Gastroesophageal sphincter (tissue), 4 donors: ENCODE measurements around the gene CROCC2. TPM values are rescaled to one million over a fixed set of nuclear protein-coding genes. Genes with fewer than 3 reads are reported as not detected.

Source experiments
- ATAC-seq: fragments of 150-250 bp; one replicate; pipeline ENCODE4 v1.9.1; 2016; ENCODE audit warnings: mild to moderate bottlenecking, moderate library complexity
- H3K27ac ChIP-seq, 4 donors: fragments of 200-600 bp; sonication (generic) in 3 of 4; 1 replicate in 3 of 4; 2 replicates in 1 of 4; pipeline ENCODE4 v1.5.1; 2016 to 2019
- H3K27me3 ChIP-seq: fragments of 200-600 bp; sonication (generic); one replicate; pipeline ENCODE4 v1.5.1; 2019
- H3K36me3 ChIP-seq, 2 donors: fragments of 200-600 bp; sonication (generic); one replicate each; pipeline ENCODE4 v1.5.1; 2019; ENCODE audit warnings: control low read depth in 1 of 2
- H3K4me1 ChIP-seq, 3 donors: fragments of 200-600 bp; sonication (generic); 1 replicate in 2 of 3; 2 replicates in 1 of 3; pipeline ENCODE4 v1.5.1; 2016 to 2019; ENCODE audit warnings: control low read depth in 2 of 3
- H3K4me3 ChIP-seq, 2 donors: fragments of 200-600 bp; sonication (generic); one replicate each; pipeline ENCODE4 v1.5.1; 2019; ENCODE audit warnings: mild to moderate bottlenecking in 1 of 2, moderate library complexity in 1 of 2
- H3K9me3 ChIP-seq, 3 donors: fragments of 200-600 bp; sonication (generic); one replicate each; pipeline ENCODE4 v1.5.1; 2017 to 2019; ENCODE audit warnings: control low read depth in 2 of 3
- EP300 ChIP-seq: sonication (generic); formaldehyde crosslinking; IDR thresholded peaks from one replicate; pipeline ENCODE4 v1.6.1; 2017; ENCODE audit warnings: antibody characterized with exemption, mild to moderate bottlenecking
- POLR2A ChIP-seq, 2 donors: fragments of 450-650 bp; IDR thresholded peaks; one replicate each; pipeline ENCODE4 v1.6.1; 2017; ENCODE audit warnings: antibody characterized with exemption in 2 of 2, mild to moderate bottlenecking in 2 of 2, moderate library complexity in 1 of 2
- POLR2AphosphoS5 ChIP-seq: sonication (generic); formaldehyde crosslinking; IDR thresholded peaks from one replicate; pipeline ENCODE4 v1.6.1; 2017; ENCODE audit warnings: antibody characterized with exemption
- WGBS, 2 donors: methylation state at CpG; one replicate each; pipeline ENCODE4 v1.1.5; 2018; ENCODE audit warnings: low coverage in 1 of 2; 5-methylcytosine and 5-hydroxymethylcytosine counted together
- total RNA-seq, 4 donors: library from RNA; depleted of rRNA; stranded (reverse); fragments of >200 nt; gene quantifications; one replicate each; pipeline ENCODE4 v1.1.0, GENCODE V29; 2016
- TF ChIP-seq, protein P1 (sequence below), 4 experiments: fragments of 200-600 bp in 2 of 4; fragments of 450-650 bp in 2 of 4; sonication (generic) in 1 of 4; IDR thresholded peaks; one replicate each; pipeline ENCODE4 v1.5.1; 2017 to 2019; ENCODE audit warnings: antibody characterized with exemption in 4 of 4, mild to moderate bottlenecking in 2 of 4, moderate library complexity in 2 of 4

Gene CROCC2
- total RNA-seq, 4 donors from 2014 or later = not detected

DNA sequence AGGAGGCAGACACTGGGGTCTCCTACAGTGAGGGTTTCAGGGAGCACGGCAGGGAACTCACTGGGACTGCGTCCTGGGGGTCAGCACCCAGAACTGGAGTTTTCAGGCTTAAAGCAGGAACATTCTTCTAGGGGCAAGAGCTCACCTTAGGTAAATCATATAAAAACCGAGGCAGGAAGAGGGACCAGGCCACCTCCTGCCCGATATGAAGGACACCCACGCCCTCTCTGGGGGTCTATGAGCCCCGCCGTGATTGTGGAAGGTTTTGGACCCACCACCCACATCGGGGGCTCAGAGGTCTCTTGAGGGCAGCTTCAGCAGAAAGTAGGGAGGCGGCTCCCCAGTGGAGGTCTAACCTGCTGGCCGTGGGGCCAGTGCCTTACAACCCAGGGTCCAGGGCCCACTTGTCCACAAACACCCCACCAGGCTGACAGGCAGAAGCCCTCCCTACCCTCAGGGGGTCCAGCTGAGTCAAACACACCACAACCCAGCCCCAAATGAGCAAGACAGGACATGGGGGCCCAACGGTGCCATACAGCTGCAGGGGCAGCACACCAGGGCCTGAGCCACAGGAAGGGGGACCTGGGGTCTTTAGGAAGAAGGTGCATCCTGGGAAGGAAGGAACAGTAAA, 25.3 kb downstream of the CROCC2 start:
- H3K27me3 ChIP-seq = peaks cover 46% of the 10 kb centered on the region
- ATAC-seq = no peak
- no peak overlapping the region for H3K4me3 ChIP-seq
- H3K36me3 ChIP-seq = no peaks in the 10 kb centered on the region
- H3K9me3 ChIP-seq = peaks cover 0 to 21% (median 0%) of the 10 kb centered on the region in 3 donors
- no peak for TF ChIP-seq POLR2A (IDR thresholded peaks at IDR 0.05)
- TF ChIP-seq, protein P1, sequence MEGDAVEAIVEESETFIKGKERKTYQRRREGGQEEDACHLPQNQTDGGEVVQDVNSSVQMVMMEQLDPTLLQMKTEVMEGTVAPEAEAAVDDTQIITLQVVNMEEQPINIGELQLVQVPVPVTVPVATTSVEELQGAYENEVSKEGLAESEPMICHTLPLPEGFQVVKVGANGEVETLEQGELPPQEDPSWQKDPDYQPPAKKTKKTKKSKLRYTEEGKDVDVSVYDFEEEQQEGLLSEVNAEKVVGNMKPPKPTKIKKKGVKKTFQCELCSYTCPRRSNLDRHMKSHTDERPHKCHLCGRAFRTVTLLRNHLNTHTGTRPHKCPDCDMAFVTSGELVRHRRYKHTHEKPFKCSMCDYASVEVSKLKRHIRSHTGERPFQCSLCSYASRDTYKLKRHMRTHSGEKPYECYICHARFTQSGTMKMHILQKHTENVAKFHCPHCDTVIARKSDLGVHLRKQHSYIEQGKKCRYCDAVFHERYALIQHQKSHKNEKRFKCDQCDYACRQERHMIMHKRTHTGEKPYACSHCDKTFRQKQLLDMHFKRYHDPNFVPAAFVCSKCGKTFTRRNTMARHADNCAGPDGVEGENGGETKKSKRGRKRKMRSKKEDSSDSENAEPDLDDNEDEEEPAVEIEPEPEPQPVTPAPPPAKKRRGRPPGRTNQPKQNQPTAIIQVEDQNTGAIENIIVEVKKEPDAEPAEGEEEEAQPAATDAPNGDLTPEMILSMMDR (IDR thresholded peaks at IDR 0.05) = no peak
- no peak for TF ChIP-seq POLR2AphosphoS5
- TF ChIP-seq EP300 = no peak
- H3K27ac ChIP-seq = no peak overlapping the region
- WGBS, 2 donors = 82% methylated on average over 7 of the region's 11 CpGs; no CpG with 5 or more reads in 1 of the 2 donors
- H3K4me1 ChIP-seq = peaks cover 0 to 9% (median 0%) of the 10 kb centered on the region in 3 donors

DNA sequence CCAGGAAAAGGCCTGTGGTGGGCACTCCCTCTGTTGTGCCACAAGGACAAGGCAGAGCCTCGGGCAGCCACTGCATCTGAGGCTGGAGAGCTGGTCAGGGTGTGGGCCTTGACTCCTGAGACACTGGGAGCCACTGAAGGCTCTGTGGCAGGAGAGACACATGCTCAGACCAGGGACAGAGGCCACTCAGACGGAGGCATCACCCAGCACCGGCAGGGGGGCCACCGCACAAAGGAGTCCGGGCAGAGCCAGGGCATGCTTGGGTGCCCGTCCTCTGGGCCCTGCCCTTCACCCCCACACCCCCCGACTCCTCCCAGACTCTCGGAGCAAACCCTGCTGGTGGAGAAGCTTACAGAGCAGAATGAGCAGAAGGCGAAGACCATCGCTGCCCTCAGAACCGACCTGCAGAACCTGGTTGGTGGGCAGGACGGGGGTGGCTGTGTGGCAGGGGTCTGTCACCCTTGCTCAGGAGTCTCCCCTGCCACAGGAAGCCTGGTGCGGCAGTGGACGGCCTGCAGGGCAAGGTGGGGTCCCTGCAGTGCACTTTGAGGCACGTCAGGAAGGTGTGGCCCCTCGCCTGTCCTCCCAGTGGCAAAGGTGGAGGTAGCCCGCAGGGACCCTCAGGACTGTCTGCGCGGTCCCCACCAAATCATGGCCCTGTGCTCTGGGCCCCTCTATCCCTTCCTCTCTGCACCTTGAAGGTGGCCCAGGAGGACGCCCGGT, 26.0 kb downstream of the CROCC2 start:
- ATAC-seq = no peak
- TF ChIP-seq, protein P1 (IDR thresholded peaks at IDR 0.05) = no peak
- peaks cover 0 to 2% (median 0%) of the 10 kb centered on the region in 3 donors for H3K4me1 ChIP-seq
- no peaks in the 10 kb centered on the region for H3K36me3 ChIP-seq
- peaks cover 46% of the 10 kb centered on the region for H3K27me3 ChIP-seq
- H3K4me3 ChIP-seq = no peak overlapping the region
- peaks cover 0 to 28% (median 0%) of the 10 kb centered on the region in 3 donors for H3K9me3 ChIP-seq
- 100% methylated on average over 1 of the region's 21 CpGs; no CpG with 5 or more reads in 1 of the 2 donors for WGBS, 2 donors
- no peak overlapping the region for H3K27ac ChIP-seq

DNA sequence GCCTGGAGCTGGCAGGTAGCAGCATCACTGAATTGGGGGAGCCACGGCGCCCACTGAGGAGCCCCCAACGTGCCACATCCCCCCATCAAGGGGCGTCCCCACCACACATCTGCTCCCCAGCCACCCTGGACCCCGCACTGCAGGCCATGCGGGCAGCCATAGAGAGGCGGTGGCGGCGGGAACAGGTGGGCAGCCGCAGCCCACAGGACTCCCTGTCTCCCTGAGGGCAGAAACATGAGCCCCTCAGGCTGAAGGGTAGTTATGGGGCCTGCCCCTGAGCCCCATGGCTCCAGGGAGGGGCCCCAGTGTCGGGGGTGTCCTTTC, 26.6 kb downstream of the CROCC2 start:
- no CpG with 5 or more reads among the region's 11 CpGs for WGBS, 2 donors
- Histone ChIP-seq H3K27me3 (peaks cover 46% of the 10 kb centered on the region), H3K4me3 (no peak overlapping the region), H3K27ac (no peak overlapping the region), H3K9me3 (peaks cover 0 to 29% (median 0%) of the 10 kb centered on the region in 3 donors), H3K4me1 (no peaks in the 10 kb centered on the region), H3K36me3 (no peaks in the 10 kb centered on the region)
- TF ChIP-seq EP300 (no peak), POLR2AphosphoS5 (no peak), POLR2A (IDR thresholded peaks at IDR 0.05) (no peak)
- TF ChIP-seq, protein P1 (IDR thresholded peaks at IDR 0.05) = no peak
- ATAC-seq = no peak

DNA sequence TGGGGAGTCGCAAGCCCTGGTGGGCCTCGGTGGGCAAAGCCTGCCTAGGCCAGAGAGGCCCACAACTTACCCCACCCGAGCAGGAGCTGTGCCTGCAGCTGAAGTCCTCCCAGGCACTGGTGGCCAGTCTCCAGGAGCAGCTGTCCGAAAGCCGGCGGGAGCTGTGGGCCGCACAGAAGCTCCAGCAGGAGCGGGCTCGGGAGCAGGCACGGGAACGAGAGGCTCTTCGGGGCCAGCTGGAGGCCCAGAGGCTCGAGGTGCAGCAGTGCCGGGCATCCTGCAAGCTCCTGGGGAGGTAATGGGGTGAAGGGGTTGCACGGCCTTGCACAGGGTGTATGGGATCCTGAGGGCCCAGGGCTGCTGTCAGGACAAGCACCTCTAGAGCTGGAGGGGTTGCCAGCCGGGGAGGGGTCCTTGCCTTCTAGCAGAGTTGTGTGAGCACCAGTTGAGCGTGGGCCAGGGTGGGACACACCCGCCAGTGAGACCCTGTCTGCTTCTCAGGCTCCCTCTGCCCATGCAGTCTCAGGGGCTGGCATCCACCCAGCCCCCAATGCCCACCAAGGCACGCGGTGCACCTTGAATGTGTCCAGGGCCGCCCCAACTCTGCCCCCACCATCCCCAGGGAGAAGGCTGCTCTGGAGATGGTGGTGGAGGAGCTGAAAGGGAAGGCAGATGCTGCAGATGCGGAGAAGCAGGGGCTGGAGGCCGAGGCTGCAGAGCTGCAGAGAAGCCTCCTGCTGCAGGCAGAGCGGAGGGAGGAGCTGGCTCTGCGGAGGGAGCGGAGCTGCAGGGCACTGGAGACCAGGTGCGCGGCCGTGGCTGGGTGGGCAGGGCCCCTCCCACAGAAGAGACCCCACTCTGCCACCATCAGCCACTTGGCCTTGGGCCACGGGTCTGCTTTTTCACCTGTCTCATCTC, 27.2 kb downstream of the CROCC2 start:
- TF ChIP-seq POLR2AphosphoS5 = no peak
- TF ChIP-seq, protein P1 (IDR thresholded peaks at IDR 0.05) = no peak
- no peak for TF ChIP-seq POLR2A (IDR thresholded peaks at IDR 0.05)
- Histone ChIP-seq H3K9me3 (peaks cover 0 to 29% (median 0%) of the 10 kb centered on the region in 3 donors), H3K4me3 (no peak overlapping the region), H3K4me1 (no peaks in the 10 kb centered on the region), H3K36me3 (no peaks in the 10 kb centered on the region), H3K27ac (no peak overlapping the region), H3K27me3 (peaks cover 46% of the 10 kb centered on the region)
- WGBS, 2 donors = 20% methylated on average over 1 of the region's 30 CpGs; no CpG with 5 or more reads in 1 of the 2 donors
- no peak for ATAC-seq
